Neuronal stem cell (in vitro differentiated cells): ENCODE results near the gene SFXN5.

Experiments
- DNase-seq: peaks from one replicate; pipeline ENCODE4 v3.0.0-alpha.2; 2013; ENCODE audit warnings: low spot score
- H2AFZ ChIP-seq: one replicate; pipeline ENCODE4 v1.6.1; 2013; ENCODE audit warnings: mild to moderate bottlenecking, low read length, inconsistent platforms
- H2AK5ac ChIP-seq: 2 replicates; pipeline ENCODE4 v1.6.1; 2013; ENCODE audit warnings: low read depth, mild to moderate bottlenecking, inconsistent platforms, low read length, moderate library complexity, mixed read lengths
- H2BK120ac ChIP-seq: 2 replicates; pipeline ENCODE4 v1.6.1; 2013; ENCODE audit warnings: low read depth, mild to moderate bottlenecking, inconsistent platforms, low read length, moderate library complexity, mixed read lengths
- H2BK12ac ChIP-seq: one replicate; pipeline ENCODE4 v1.6.1; 2013; ENCODE audit warnings: low read length, inconsistent platforms
- H2BK15ac ChIP-seq: 2 replicates; pipeline ENCODE4 v1.6.1; 2013; ENCODE audit warnings: mild to moderate bottlenecking, low read length, inconsistent platforms, mixed read lengths
- H2BK5ac ChIP-seq: one replicate; pipeline ENCODE4 v1.6.1; 2013; ENCODE audit warnings: inconsistent platforms, mild to moderate bottlenecking, low read length, moderate library complexity
- H3K14ac ChIP-seq: one replicate; pipeline ENCODE4 v1.6.1; 2013; ENCODE audit warnings: low read length, inconsistent platforms
- H3K18ac ChIP-seq: 2 replicates; pipeline ENCODE4 v1.6.1; 2013; ENCODE audit warnings: low read length, inconsistent platforms
- H3K23ac ChIP-seq: 2 replicates; pipeline ENCODE4 v1.6.1; 2013; ENCODE audit warnings: low read depth, mild to moderate bottlenecking, mixed read lengths, low read length, inconsistent platforms; ENCODE audit not compliant: poor library complexity
- H3K27ac ChIP-seq: replicated peaks from 3 replicates; pipeline ENCODE4 v1.5.1; 2013; ENCODE audit warnings: low read length, inconsistent platforms
- H3K27me3 ChIP-seq, 3 experiments: 2 replicates each; pipeline ENCODE4 v1.6.1; 2013; ENCODE audit warnings: low read length in 3 of 3, mild to moderate bottlenecking in 2 of 3, inconsistent platforms in 1 of 3, low read depth in 1 of 3, mixed read lengths in 1 of 3, moderate library complexity in 1 of 3; ENCODE audit not compliant: control insufficient read depth in 3 of 3, insufficient read depth in 3 of 3
- H3K36me3 ChIP-seq, 2 donors: replicated peaks in 1 of 2; 2 replicates each; pipeline ENCODE4 v1.6.1; 2013; ENCODE audit warnings: low read length in 2 of 2; ENCODE audit not compliant: control insufficient read depth in 2 of 2, insufficient read depth in 2 of 2
- H3K4ac ChIP-seq: 2 replicates; pipeline ENCODE4 v1.6.1; 2013; ENCODE audit warnings: inconsistent platforms, mild to moderate bottlenecking, low read length, moderate library complexity
- H3K4me1 ChIP-seq, 2 donors: 1 replicate in 1 of 2; 2 replicates in 1 of 2; pipeline ENCODE4 v1.6.1; 2013; ENCODE audit warnings: low read length in 2 of 2, low read depth in 1 of 2; ENCODE audit not compliant: control insufficient read depth in 2 of 2, insufficient read depth in 1 of 2
- H3K4me2 ChIP-seq: one replicate; pipeline ENCODE4 v1.6.1; 2013; ENCODE audit warnings: mild to moderate bottlenecking, low read length, inconsistent platforms; ENCODE audit not compliant: insufficient read depth, poor library complexity, severe bottlenecking
- H3K4me3 ChIP-seq, 2 donors: 2 replicates each; pipeline ENCODE4 v1.5.1; 2013; ENCODE audit warnings: low read length in 2 of 2, mild to moderate bottlenecking in 2 of 2, inconsistent platforms in 1 of 2, moderate library complexity in 1 of 2
- H3K79me1 ChIP-seq: one replicate; pipeline ENCODE4 v1.6.1; 2013; ENCODE audit warnings: low read depth, mild to moderate bottlenecking, inconsistent platforms, low read length, moderate library complexity
- H3K9ac ChIP-seq: one replicate; pipeline ENCODE4 v1.6.1; 2013; ENCODE audit warnings: mild to moderate bottlenecking, low read depth, low read length, inconsistent platforms; ENCODE audit not compliant: poor library complexity
- H3K9me3 ChIP-seq, 2 donors: replicated peaks in 1 of 2; 2 replicates each; pipeline versions ENCODE3 to v1.6.1; 2013; ENCODE audit warnings: low read length in 2 of 2, mild to moderate bottlenecking in 2 of 2, inconsistent platforms in 1 of 2, low read depth in 1 of 2, mixed read lengths in 1 of 2, moderate library complexity in 1 of 2; ENCODE audit not compliant: control insufficient read depth in 2 of 2, insufficient read depth in 1 of 2
- H4K8ac ChIP-seq: one replicate; pipeline ENCODE4 v1.6.1; 2013; ENCODE audit warnings: low read depth, mild to moderate bottlenecking, inconsistent platforms, low read length, moderate library complexity
- H4K91ac ChIP-seq: one replicate; pipeline ENCODE4 v1.6.1; 2013; ENCODE audit warnings: low read length, low read depth, mild to moderate bottlenecking, inconsistent platforms; ENCODE audit not compliant: poor library complexity
- WGBS, 2 donors: extraction: QIAGEN DNeasy Blood & Tissue Kit; methylation state at CpG; one replicate each; pipeline ENCODE4 v1.1.7; 2013; ENCODE audit warnings: missing lambda C conversion rate in 2 of 2, mixed read lengths in 1 of 2; ENCODE audit not compliant: insufficient read length in 2 of 2, insufficient replicate concordance in 1 of 2; ENCODE audit errors: extremely low coverage in 2 of 2; 5-methylcytosine and 5-hydroxymethylcytosine counted together

The SFXN5 gene

GRCh38 chr2:73080321-73081131 is 9.0 kb upstream of the SFXN5 start:
- no peak overlapping the region for H3K14ac ChIP-seq
- WGBS, 2 donors: no CpG with 5 or more reads among the region's 31 CpGs
- H3K9me3 ChIP-seq: no peaks in the 10 kb centered on the region
- no peak overlapping the region for H3K4ac ChIP-seq
- no peak overlapping the region for H3K4me2 ChIP-seq
- H2BK12ac ChIP-seq: no peak overlapping the region
- peak overlapping the region; percentile 33 for H3K9ac ChIP-seq
- peak overlapping the region; percentile 77 for H3K18ac ChIP-seq
- H3K79me1 ChIP-seq: no peaks in the 10 kb centered on the region
- no peak overlapping the region for H4K91ac ChIP-seq
- H3K4me3 ChIP-seq: no peak overlapping the region
- peak overlapping the region; percentile 58 for H2BK5ac ChIP-seq
- H2BK15ac ChIP-seq: no peak overlapping the region
- no peak overlapping the region for H3K27ac ChIP-seq
- peaks cover 0 to 17% (median 2%) of the 10 kb centered on the region in 3 experiments for H3K27me3 ChIP-seq
- no peak for DNase-seq
- H3K36me3 ChIP-seq: no peaks in the 10 kb centered on the region
- peak overlapping the region; percentile 8 for H2AK5ac ChIP-seq
- H2BK120ac ChIP-seq: no peak overlapping the region
- peaks cover 2 to 4% of the 10 kb centered on the region in 2 donors for H3K4me1 ChIP-seq
- H2AFZ ChIP-seq: no peak overlapping the region
- peak overlapping the region; percentile 62 for H3K23ac ChIP-seq
- H4K8ac ChIP-seq: no peak overlapping the region

GRCh38 chr2:73079636-73080035 is 8.1 kb upstream of the SFXN5 start:
- Histone ChIP-seq H3K4me3 (no peak overlapping the region), H3K9ac (no peak overlapping the region), H2BK5ac (no peak overlapping the region), H3K27ac (no peak overlapping the region), H2BK12ac (no peak overlapping the region), H4K91ac (no peak overlapping the region), H3K23ac (no peak overlapping the region), H3K9me3 (no peaks in the 10 kb centered on the region), H3K27me3 (peaks cover 0 to 17% (median 2%) of the 10 kb centered on the region in 3 experiments), H3K18ac (peak overlapping the region; percentile 4), H4K8ac (no peak overlapping the region), H3K4me2 (no peak overlapping the region), H3K36me3 (no peaks in the 10 kb centered on the region), H2AFZ (no peak overlapping the region), H3K14ac (no peak overlapping the region), H2BK15ac (no peak overlapping the region), H2AK5ac (no peak overlapping the region), H3K4me1 (peaks cover 0 to 4% of the 10 kb centered on the region in 2 donors), H3K4ac (no peak overlapping the region), H2BK120ac (no peak overlapping the region), H3K79me1 (no peaks in the 10 kb centered on the region)
- DNase-seq: no peak
- no CpG with 5 or more reads among the region's 9 CpGs for WGBS, 2 donors

DNA sequence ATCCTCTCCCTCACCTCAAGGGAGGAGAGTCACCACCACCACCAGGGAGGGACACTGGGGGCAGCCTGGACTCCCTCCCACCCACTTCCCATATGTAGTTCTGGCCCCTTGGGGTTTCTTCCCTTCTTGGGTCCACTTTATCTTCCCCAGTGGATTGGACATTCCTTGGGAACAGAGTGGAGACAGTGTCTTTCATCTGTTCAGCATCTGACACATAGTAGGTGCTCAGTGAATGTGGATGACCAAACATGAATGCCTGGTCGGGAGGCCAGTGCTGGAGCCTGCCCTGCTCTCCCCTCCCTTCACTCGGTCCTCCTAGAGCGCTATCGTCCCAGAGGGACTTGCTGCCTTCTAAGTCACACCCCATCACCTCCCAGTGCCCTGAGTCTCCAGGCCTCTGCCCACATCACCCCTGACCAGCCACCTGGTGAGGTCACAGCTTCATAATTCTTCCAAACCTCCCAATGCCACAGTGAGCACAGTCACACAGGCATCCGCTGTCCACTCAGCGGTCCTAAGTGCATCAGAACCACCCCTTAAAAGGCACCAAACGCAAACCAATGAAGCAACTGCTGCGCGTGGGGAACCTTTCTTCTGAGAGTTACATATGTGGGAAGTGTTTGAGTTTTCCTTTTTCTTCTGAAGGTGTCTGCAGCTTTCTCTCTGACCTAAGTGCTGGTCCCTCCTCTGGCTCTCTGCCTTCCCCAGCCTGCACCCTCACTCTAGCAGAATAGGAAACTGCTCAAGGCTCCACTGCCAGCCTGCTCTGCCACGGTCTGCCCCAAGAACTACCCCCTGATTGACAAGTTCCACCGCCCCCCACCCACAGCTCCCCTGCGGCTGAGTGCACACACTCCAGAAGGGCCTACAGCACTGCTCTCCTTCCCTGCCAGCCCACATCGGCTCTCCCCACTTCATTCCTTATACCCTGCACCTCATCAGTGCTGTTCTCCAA is 7.2 kb upstream of the SFXN5 start:
- H4K91ac ChIP-seq: no peak overlapping the region
- no peak overlapping the region for H3K14ac ChIP-seq
- H3K9ac ChIP-seq: no peak overlapping the region
- no peaks in the 10 kb centered on the region for H3K79me1 ChIP-seq
- no peak for DNase-seq
- no peaks in the 10 kb centered on the region for H3K36me3 ChIP-seq
- no peak overlapping the region for H3K4me2 ChIP-seq
- no peak overlapping the region for H2BK12ac ChIP-seq
- no peak overlapping the region for H2BK15ac ChIP-seq
- no peak overlapping the region for H3K18ac ChIP-seq
- H2AK5ac ChIP-seq: no peak overlapping the region
- H3K27ac ChIP-seq: no peak overlapping the region
- H3K4me1 ChIP-seq: peaks cover 0 to 4% of the 10 kb centered on the region in 2 donors
- H4K8ac ChIP-seq: no peak overlapping the region
- no CpG with 5 or more reads among the region's 13 CpGs for WGBS, 2 donors
- no peak overlapping the region for H2AFZ ChIP-seq
- H3K27me3 ChIP-seq: peaks cover 0 to 17% (median 2%) of the 10 kb centered on the region in 3 experiments
- H3K9me3 ChIP-seq: no peaks in the 10 kb centered on the region
- no peak overlapping the region for H2BK120ac ChIP-seq
- H3K23ac ChIP-seq: no peak overlapping the region
- H3K4me3 ChIP-seq: no peak overlapping the region
- H2BK5ac ChIP-seq: no peak overlapping the region
- no peak overlapping the region for H3K4ac ChIP-seq

DNA sequence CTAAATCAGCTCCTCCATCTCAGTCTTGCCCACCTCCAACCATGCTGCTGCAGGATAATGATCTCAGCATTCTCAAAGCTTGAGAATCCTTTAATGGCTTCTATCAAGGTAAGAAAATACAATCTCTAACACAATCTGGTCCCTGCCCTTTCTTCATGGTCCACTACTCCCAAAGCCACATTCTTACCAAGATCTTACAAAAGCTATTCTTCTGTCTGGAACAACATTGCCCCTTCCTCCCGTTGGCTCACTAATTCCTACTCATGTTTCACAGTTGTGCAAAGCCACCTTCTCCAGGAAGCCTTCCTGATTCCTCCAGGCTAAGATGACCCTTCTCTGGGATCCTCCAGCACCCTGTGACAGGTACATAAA is 5.9 kb upstream of the SFXN5 start:
- no peak overlapping the region for H2AK5ac ChIP-seq
- DNase-seq: no peak
- no peak overlapping the region for H2BK120ac ChIP-seq
- H2AFZ ChIP-seq: no peak overlapping the region
- WGBS, 2 donors: no CpG with 5 or more reads among the region's 1 CpG
- no peak overlapping the region for H3K18ac ChIP-seq
- no peak overlapping the region for H4K8ac ChIP-seq
- no peaks in the 10 kb centered on the region for H3K79me1 ChIP-seq
- H2BK15ac ChIP-seq: no peak overlapping the region
- H4K91ac ChIP-seq: no peak overlapping the region
- no peak overlapping the region for H2BK5ac ChIP-seq
- H3K4ac ChIP-seq: no peak overlapping the region
- H3K4me1 ChIP-seq: peaks cover 0 to 4% of the 10 kb centered on the region in 2 donors
- no peak overlapping the region for H3K4me2 ChIP-seq
- H3K9me3 ChIP-seq: no peaks in the 10 kb centered on the region
- no peak overlapping the region for H2BK12ac ChIP-seq
- H3K36me3 ChIP-seq: no peaks in the 10 kb centered on the region
- H3K23ac ChIP-seq: no peak overlapping the region
- H3K27ac ChIP-seq: no peak overlapping the region
- H3K27me3 ChIP-seq: peaks cover 0 to 8% (median 2%) of the 10 kb centered on the region in 3 experiments
- H3K9ac ChIP-seq: no peak overlapping the region
- no peak overlapping the region for H3K14ac ChIP-seq
- H3K4me3 ChIP-seq: no peak overlapping the region
